OCI-LY7 (cell line): ENCODE data around the gene ASIC2. TPM values are rescaled to one million over a fixed set of nuclear protein-coding genes. Genes with fewer than 3 reads are reported as not detected.

ENCODE experiments used
- BruUV-seq: library from RNA; stranded (reverse); fragments of 400-500 nt; replicated peaks from 2 replicates; lab custom pipeline; 2021; lab: Mats Ljungman, UMichigan
- CTCF ChIA-PET: fragments of 300-600 bp; sonication (Branson Sonifier 250); formaldehyde crosslinking; loops from one replicate; lab custom pipeline; 2022; ENCODE audit warnings: antibody characterized with exemption; ENCODE audit not compliant: unreplicated experiment; lab: Charles Lee
- POLR2A ChIA-PET: fragments of 300-600 bp; sonication (Branson Sonifier 250); formaldehyde crosslinking; loops from one replicate; lab custom pipeline; 2022; ENCODE audit warnings: antibody characterized with exemption; lab: Charles Lee
- DNase-seq: peaks from one replicate; pipeline ENCODE4 v3.0.0-alpha.2; 2015; ENCODE audit warnings: low spot score
- H2AFZ ChIP-seq: fragments of 200-600 bp; sonication (generic), shearing (Covaris generic); 2 replicates; pipeline ENCODE4 v1.6.1; 2014; ENCODE audit warnings: mild to moderate bottlenecking, antibody characterized with exemption, low read length, moderate library complexity
- H3K27ac ChIP-seq: fragments of 200-600 bp; sonication (generic); 2 replicates; pipeline ENCODE4 v1.5.1; 2014; ENCODE audit warnings: mixed run types, low read depth, mild to moderate bottlenecking, moderate library complexity, low read length, inconsistent platforms; ENCODE audit not compliant: poor library complexity, severe bottlenecking
- H3K36me3 ChIP-seq: fragments of 200-600 bp; sonication (generic); 2 replicates; pipeline ENCODE4 v1.6.1; 2014; ENCODE audit warnings: mild to moderate bottlenecking, antibody characterized with exemption, low read length, moderate library complexity, mixed read lengths; ENCODE audit not compliant: insufficient read depth
- H3K4me1 ChIP-seq: fragments of 200-600 bp; sonication (generic); 2 replicates; pipeline ENCODE4 v1.5.1; 2014; ENCODE audit warnings: mild to moderate bottlenecking, low read length; ENCODE audit not compliant: insufficient read depth, poor library complexity, severe bottlenecking
- H3K4me2 ChIP-seq: fragments of 200-600 bp; sonication (generic); 2 replicates; pipeline ENCODE4 v1.6.1; 2014; ENCODE audit warnings: mild to moderate bottlenecking, low read length
- H3K4me3 ChIP-seq: fragments of 200-600 bp; sonication (generic); 2 replicates; pipeline ENCODE4 v1.5.1; 2014; ENCODE audit warnings: mild to moderate bottlenecking, low read depth, low read length; ENCODE audit not compliant: poor library complexity, severe bottlenecking
- H3K79me2 ChIP-seq: fragments of 200-600 bp; sonication (generic); 2 replicates; pipeline ENCODE4 v1.6.1; 2016; ENCODE audit warnings: low read depth, mild to moderate bottlenecking, low read length, moderate library complexity, mixed read lengths; ENCODE audit not compliant: insufficient read depth
- H3K9me2 ChIP-seq: fragments of 200-600 bp; sonication (generic); 2 replicates; pipeline ENCODE4 v1.6.1; 2016; ENCODE audit warnings: mild to moderate bottlenecking, low read length, mixed read lengths; ENCODE audit not compliant: insufficient read depth
- H3K9me3 ChIP-seq: fragments of 200-600 bp; sonication (generic); 2 replicates; pipeline ENCODE4 v1.6.1; 2014; ENCODE audit warnings: mild to moderate bottlenecking, mixed run types, low read length, mixed read lengths
- H4K20me1 ChIP-seq: fragments of 200-600 bp; sonication (generic); 2 replicates; pipeline ENCODE4 v1.6.1; 2014; ENCODE audit warnings: mild to moderate bottlenecking, antibody characterized with exemption, low read length, moderate library complexity, mixed read lengths; ENCODE audit not compliant: insufficient read depth
- EZH2phosphoT487 ChIP-seq: fragments of 200-600 bp; sonication (generic); IDR thresholded peaks from 2 replicates; pipeline ENCODE4 v1.6.1; 2018; ENCODE audit warnings: low read depth, borderline replicate concordance, mild to moderate bottlenecking, mixed run types, antibody characterized with exemption, low read length, moderate library complexity, mixed read lengths
- intact Hi-C: fragments of 100-400 bp; cut with micrococcal nuclease; formaldehyde crosslinking; loops from one replicate; pipeline ENCODE4 v1.10.0; 2022; ENCODE audit not compliant: unreplicated experiment
- total RNA-seq, 2 experiments: library from RNA; depleted of rRNA in 1 of 2; stranded (reverse); fragments of >200 nt in 1 of 2; shearing (Covaris generic) in 1 of 2; gene quantifications; 2 replicates each; pipeline ENCODE4 v1.2.3, GENCODE V29; 2014 to 2022
- TF ChIP-seq, protein P1 (sequence below): fragments of 200-600 bp; sonication (generic); conservative IDR thresholded peaks from 2 replicates; pipeline ENCODE4 v1.5.1; 2014; ENCODE audit warnings: mild to moderate bottlenecking, antibody characterized with exemption, low read length, moderate library complexity, mixed read lengths

ASIC2 gene
- total RNA-seq, 2 experiments from 2014 or later: not detected

DNA sequence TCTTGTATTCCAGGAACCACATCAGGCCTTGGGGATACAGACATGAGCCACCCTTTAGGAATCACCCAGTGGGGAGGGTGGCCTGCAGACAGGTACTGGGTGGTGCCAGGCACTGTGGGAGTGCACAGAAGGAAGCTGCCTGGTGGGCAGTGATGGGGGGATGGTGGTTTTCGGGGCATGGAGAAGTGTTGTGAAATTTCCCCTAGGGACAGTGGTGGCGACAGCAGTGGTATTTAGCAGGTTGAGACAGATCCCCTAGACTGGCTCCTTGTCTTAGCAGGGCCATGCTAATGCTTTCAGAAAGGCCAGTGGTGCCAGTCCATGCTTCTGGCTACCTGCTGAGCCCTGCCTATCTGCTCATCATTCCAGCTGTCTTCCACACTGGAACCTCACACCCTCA, 171.8 kb downstream of the ASIC2 start:
- POLR2A ChIA-PET: no interaction called here
- Histone ChIP-seq H2AFZ (no peak overlapping the region), H3K9me3 (no peaks in the 10 kb centered on the region), H3K79me2 (no peaks in the 10 kb centered on the region), H3K4me3 (no peak overlapping the region), H3K4me2 (no peak overlapping the region), H3K4me1 (no peaks in the 10 kb centered on the region), H4K20me1 (no peaks in the 10 kb centered on the region), H3K36me3 (no peaks in the 10 kb centered on the region), H3K9me2 (no peaks in the 10 kb centered on the region), H3K27ac (no peak overlapping the region)
- no TSS peak for BruUV-seq
- CTCF ChIA-PET: no interaction called here
- TF ChIP-seq, protein P1, sequence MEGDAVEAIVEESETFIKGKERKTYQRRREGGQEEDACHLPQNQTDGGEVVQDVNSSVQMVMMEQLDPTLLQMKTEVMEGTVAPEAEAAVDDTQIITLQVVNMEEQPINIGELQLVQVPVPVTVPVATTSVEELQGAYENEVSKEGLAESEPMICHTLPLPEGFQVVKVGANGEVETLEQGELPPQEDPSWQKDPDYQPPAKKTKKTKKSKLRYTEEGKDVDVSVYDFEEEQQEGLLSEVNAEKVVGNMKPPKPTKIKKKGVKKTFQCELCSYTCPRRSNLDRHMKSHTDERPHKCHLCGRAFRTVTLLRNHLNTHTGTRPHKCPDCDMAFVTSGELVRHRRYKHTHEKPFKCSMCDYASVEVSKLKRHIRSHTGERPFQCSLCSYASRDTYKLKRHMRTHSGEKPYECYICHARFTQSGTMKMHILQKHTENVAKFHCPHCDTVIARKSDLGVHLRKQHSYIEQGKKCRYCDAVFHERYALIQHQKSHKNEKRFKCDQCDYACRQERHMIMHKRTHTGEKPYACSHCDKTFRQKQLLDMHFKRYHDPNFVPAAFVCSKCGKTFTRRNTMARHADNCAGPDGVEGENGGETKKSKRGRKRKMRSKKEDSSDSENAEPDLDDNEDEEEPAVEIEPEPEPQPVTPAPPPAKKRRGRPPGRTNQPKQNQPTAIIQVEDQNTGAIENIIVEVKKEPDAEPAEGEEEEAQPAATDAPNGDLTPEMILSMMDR: no peak
- no peak for TF ChIP-seq EZH2phosphoT487
- no peak for DNase-seq
- intact Hi-C loops: no loop called here

DNA sequence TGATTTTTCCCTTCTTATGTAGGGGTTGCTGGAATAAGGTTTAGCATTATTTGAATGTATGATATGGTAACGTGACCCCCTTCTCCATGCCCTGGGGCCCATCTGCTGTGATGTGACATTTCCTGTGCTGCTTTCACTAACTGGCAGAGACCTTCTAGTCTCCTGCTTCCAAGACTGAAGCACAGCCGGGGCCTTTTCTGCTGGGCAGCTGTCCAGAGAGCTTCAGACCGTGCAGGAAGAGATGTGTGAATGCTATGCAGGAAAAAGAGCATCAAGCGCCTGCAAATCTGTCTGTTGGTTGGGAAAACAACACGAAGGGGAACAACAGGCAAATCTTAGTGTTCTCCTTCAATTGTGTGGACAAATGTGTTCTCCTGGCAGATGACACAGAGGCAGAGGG, 173.0 kb downstream of the ASIC2 start:
- H4K20me1 ChIP-seq: no peaks in the 10 kb centered on the region
- intact Hi-C loops: no loop called here
- ChIA-PET CTCF (no interaction called here), POLR2A (no interaction called here)
- no peaks in the 10 kb centered on the region for H3K4me1 ChIP-seq
- TF ChIP-seq EZH2phosphoT487: no peak
- TF ChIP-seq, protein P1: no peak
- H3K4me2 ChIP-seq: no peak overlapping the region
- no peak overlapping the region for H3K27ac ChIP-seq
- no peaks in the 10 kb centered on the region for H3K79me2 ChIP-seq
- no TSS peak for BruUV-seq
- no peaks in the 10 kb centered on the region for H3K9me2 ChIP-seq
- H3K9me3 ChIP-seq: no peaks in the 10 kb centered on the region
- DNase-seq: no peak
- no peaks in the 10 kb centered on the region for H3K36me3 ChIP-seq
- H3K4me3 ChIP-seq: no peak overlapping the region
- no peak overlapping the region for H2AFZ ChIP-seq

DNA sequence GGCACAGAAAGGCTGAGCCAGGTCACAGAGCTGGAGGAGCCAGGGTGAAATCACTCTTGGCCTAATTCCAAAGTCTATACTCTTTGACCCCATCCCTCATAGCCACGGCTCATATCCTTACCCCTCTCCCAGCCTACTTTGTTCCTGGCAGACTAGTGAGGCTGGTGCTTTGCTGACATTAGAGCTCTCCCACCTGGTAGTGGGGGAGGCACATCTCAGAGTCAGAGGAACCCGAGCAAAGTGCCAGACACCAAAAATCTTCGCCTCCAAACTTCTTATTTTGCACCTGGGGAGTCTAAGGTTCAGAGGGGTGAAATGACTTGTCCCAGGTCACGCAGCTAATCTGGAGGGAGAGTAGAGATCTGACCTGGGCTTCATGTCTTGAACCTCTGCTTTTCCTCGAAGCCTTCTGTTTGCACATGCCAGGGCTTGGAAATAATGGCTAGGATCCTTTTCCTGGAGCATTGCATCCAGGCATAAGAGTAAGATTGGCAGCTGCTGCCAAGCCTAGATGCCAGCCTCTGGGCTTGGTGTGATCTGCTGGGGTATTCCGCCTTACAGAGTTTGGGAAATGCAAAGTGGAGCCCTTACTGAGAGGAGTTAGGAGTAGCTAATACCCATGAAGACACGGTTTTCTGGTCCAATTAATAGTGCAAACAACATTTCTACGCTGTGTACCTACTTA, 174.6 kb downstream of the ASIC2 start:
- TF ChIP-seq, protein P1: no peak
- no peak for TF ChIP-seq EZH2phosphoT487
- Histone ChIP-seq H3K4me3 (no peak overlapping the region), H3K4me2 (no peak overlapping the region), H2AFZ (no peak overlapping the region), H4K20me1 (no peaks in the 10 kb centered on the region), H3K4me1 (no peaks in the 10 kb centered on the region), H3K79me2 (no peaks in the 10 kb centered on the region), H3K9me2 (no peaks in the 10 kb centered on the region), H3K36me3 (no peaks in the 10 kb centered on the region), H3K9me3 (no peaks in the 10 kb centered on the region), H3K27ac (no peak overlapping the region)
- no TSS peak for BruUV-seq
- DNase-seq: no peak
- ChIA-PET POLR2A (no interaction called here), CTCF (no interaction called here)
- intact Hi-C loops: no loop called here
